Endothelial cell of umbilical vein (primary cell): Measurements from ENCODE around the gene ZDHHC22. TPM values are rescaled to one million over a fixed set of nuclear protein-coding genes. Genes with fewer than 3 reads are reported as not detected.

Source experiments
- BruUV-seq: library from RNA; stranded (reverse); fragments of 400-500 nt; replicated peaks from 2 replicates; lab custom pipeline; 2021; lab: Mats Ljungman, UMichigan
- CTCF ChIA-PET: fragments of 300-600, 350-600 bp; sonication (Branson Sonifier 250); formaldehyde crosslinking; loops from one replicate; lab custom pipeline; 2021; ENCODE audit warnings: antibody characterized with exemption, inconsistent platforms; lab: Charles Lee
- POLR2A ChIA-PET: fragments of 300-600, 350-600 bp; sonication (Branson Sonifier 250); formaldehyde crosslinking; loops from one replicate; lab custom pipeline; 2021; ENCODE audit warnings: antibody characterized with exemption, inconsistent platforms; lab: Charles Lee
- DNase-seq: peaks from one replicate; pipeline ENCODE4 v3.0.0-alpha.2; 2011; ENCODE audit warnings: low read depth, low spot score
- FAIRE-seq: peaks from 2 replicates; lab custom pipeline; 2011; peaks lifted over from hg19 to GRCh38; lab: Jason Lieb, UNC
- H2AFZ ChIP-seq: 2 replicates; pipeline ENCODE4 v1.6.0; 2012; ENCODE audit warnings: low read depth, low read length, control low read depth, inconsistent platforms
- H3K27ac ChIP-seq: 2 replicates; pipeline ENCODE4 v1.5.1; 2011; ENCODE audit warnings: low read depth, mild to moderate bottlenecking, control low read depth, low read length, moderate library complexity; ENCODE audit not compliant: insufficient read depth
- H3K27me3 ChIP-seq, 2 experiments: 2 replicates each; pipeline versions ENCODE4 v1.6.0 to v1.6.1; 2011; ENCODE audit warnings: low read length in 2 of 2, mixed read lengths in 1 of 2; ENCODE audit not compliant: control insufficient read depth in 2 of 2, insufficient read depth in 2 of 2
- H3K36me3 ChIP-seq, 2 experiments: 2 replicates in 1 of 2; 3 replicates in 1 of 2; pipeline ENCODE4 v1.5.1; 2011; ENCODE audit warnings: low read length in 2 of 2, mild to moderate bottlenecking in 1 of 2, moderate library complexity in 1 of 2; ENCODE audit not compliant: control insufficient read depth in 2 of 2, insufficient read depth in 2 of 2; ENCODE audit errors: extremely low read depth in 1 of 2
- H3K4me1 ChIP-seq: 3 replicates; pipeline ENCODE4 v1.5.1; 2011; ENCODE audit warnings: mild to moderate bottlenecking, low read length; ENCODE audit not compliant: control insufficient read depth, insufficient read depth; ENCODE audit errors: extremely low read depth
- H3K4me2 ChIP-seq: 2 replicates; pipeline ENCODE4 v1.6.1; 2011; ENCODE audit warnings: low read length, control low read depth, mixed read lengths; ENCODE audit not compliant: insufficient read depth
- H3K4me3 ChIP-seq, 3 experiments: fragments of 200-600 bp in 1 of 3; sonication (generic), shearing (Covaris generic) in 1 of 3; replicated peaks in 1 of 3; 2 replicates each; pipeline ENCODE4 v1.5.1; 2011 to 2016; ENCODE audit warnings: control low read depth in 3 of 3, low read length in 3 of 3, mild to moderate bottlenecking in 2 of 3, inconsistent platforms in 1 of 3, low read depth in 1 of 3, moderate library complexity in 1 of 3; ENCODE audit not compliant: insufficient read depth in 1 of 3
- H3K79me2 ChIP-seq: 2 replicates; pipeline ENCODE4 v1.6.0; 2012; ENCODE audit warnings: low read length, inconsistent platforms; ENCODE audit not compliant: control insufficient read depth, insufficient read depth
- H3K9ac ChIP-seq: replicated peaks from 2 replicates; pipeline ENCODE3; 2011; ENCODE audit warnings: low read length, control low read depth; ENCODE audit not compliant: insufficient read depth; ENCODE audit errors: extremely low read depth
- H3K9me1 ChIP-seq: replicated peaks from 3 replicates; pipeline ENCODE4 v1.6.0; 2011; ENCODE audit warnings: mild to moderate bottlenecking, low read length; ENCODE audit not compliant: control insufficient read depth, insufficient read depth; ENCODE audit errors: extremely low read depth
- H3K9me3 ChIP-seq: replicated peaks from 2 replicates; pipeline ENCODE4 v1.5.1; 2012; ENCODE audit warnings: low read length, inconsistent platforms; ENCODE audit not compliant: control insufficient read depth, insufficient read depth
- H4K20me1 ChIP-seq: replicated peaks from 2 replicates; pipeline ENCODE3; 2011; ENCODE audit warnings: mild to moderate bottlenecking, low read length; ENCODE audit not compliant: control insufficient read depth, insufficient read depth; ENCODE audit errors: extremely low read depth
- EZH2 ChIP-seq: IDR thresholded peaks from 2 replicates; pipeline ENCODE4 v1.6.1; 2012; ENCODE audit warnings: borderline replicate concordance, low read depth, mild to moderate bottlenecking, moderate library complexity, low read length, inconsistent platforms; ENCODE audit not compliant: severe bottlenecking
- GATA2 ChIP-seq: IDR thresholded peaks from 2 replicates; pipeline ENCODE4 v1.7.0; 2011; ENCODE audit warnings: low read depth, mild to moderate bottlenecking, moderate library complexity, mixed read lengths, low read length; ENCODE audit not compliant: insufficient read length, insufficient read depth
- JUN ChIP-seq: IDR thresholded peaks from 2 replicates; pipeline ENCODE4 v1.6.1; 2011; ENCODE audit warnings: borderline replicate concordance, low read depth; ENCODE audit not compliant: insufficient read length, insufficient read depth
- MAX ChIP-seq: IDR thresholded peaks from 2 replicates; pipeline ENCODE4 v1.6.1; 2011; ENCODE audit not compliant: insufficient read depth, insufficient read length
- MYC ChIP-seq: IDR thresholded peaks from one replicate; pipeline ENCODE4 v1.6.1; 2011; ENCODE audit warnings: mild to moderate bottlenecking, low read depth, low read length
- POLR2A ChIP-seq: IDR thresholded peaks from 2 replicates; pipeline ENCODE4 v1.6.1; 2012; ENCODE audit warnings: low read depth, mild to moderate bottlenecking, control low read depth, low read length
- POLR2AphosphoS5 ChIP-seq: IDR thresholded peaks from 2 replicates; pipeline ENCODE4 v1.6.1; 2012; ENCODE audit warnings: low read depth, mild to moderate bottlenecking, control low read depth, low read length, moderate library complexity; ENCODE audit not compliant: insufficient read depth
- dilution Hi-C: fragments of 300-500 bp; cut with MboI; formaldehyde crosslinking; loops from one replicate; pipeline ENCODE4 v1.15.0; 2019; ENCODE audit warnings: low sequenced_read_pairs; ENCODE audit not compliant: extremely low pct_ligation_motif_present
- intact Hi-C: fragments of 100-400 bp; cut with micrococcal nuclease; formaldehyde crosslinking; loops from one replicate; pipeline ENCODE4 v1.10.0; 2022
- polyA plus RNA-seq, 4 experiments: library from polyadenylated mRNA; depleted of rRNA in 3 of 4; stranded (reverse) in 3 of 4; unstranded in 1 of 4; fragments of >200 nt; gene quantifications; 2 replicates each; pipeline versions ENCODE4 v1.2.1 to v1.2.3, GENCODE V29; 2011 to 2012; ENCODE audit warnings: missing spikeins in 1 of 4
- total RNA-seq: library from RNA; stranded (reverse); gene quantifications from 2 replicates; pipeline ENCODE4 v1.2.3, GENCODE V29; 2021

ZDHHC22 gene
- total and polyA plus RNA-seq, 2 donors (not counting 3 experiments of a cell fraction or from before 2014, with no cell fraction given): 0.03 to 0.24 TPM

- dilution Hi-C loops (no loop called here), intact Hi-C loops (no loop called here)
- ChIA-PET CTCF (no interaction called here), POLR2A (no interaction called here)
- FAIRE-seq (no peak), DNase-seq (no peak)
- Histone ChIP-seq H3K4me2 (no peak overlapping the region), H3K9me1 (no peaks in the 10 kb centered on the region), H3K27ac (no peak overlapping the region), H4K20me1 (no peaks in the 10 kb centered on the region), H3K27me3 (no peaks in the 10 kb centered on the region), H3K9ac (no peak overlapping the region), H3K4me1 (no peaks in the 10 kb centered on the region), H3K79me2 (no peaks in the 10 kb centered on the region), H2AFZ (no peak overlapping the region), H3K9me3 (no peaks in the 10 kb centered on the region), H3K36me3 (no peaks in the 10 kb centered on the region), H3K4me3 (no peak overlapping the region)
- TF ChIP-seq MAX (no peak), GATA2 (no peak), POLR2A (no peak), MYC (no peak), JUN (no peak), POLR2AphosphoS5 (no peak)
- BruUV-seq: no TSS peak
Measured at GRCh38 chr14:77170045-77170444, 28.5 kb upstream of the ZDHHC22 start.

- Histone ChIP-seq H3K9me3 (no peaks in the 10 kb centered on the region), H3K4me1 (no peaks in the 10 kb centered on the region), H4K20me1 (no peaks in the 10 kb centered on the region), H3K9ac (no peak overlapping the region), H3K79me2 (no peaks in the 10 kb centered on the region), H3K27me3 (peaks cover 2 to 3% of the 10 kb centered on the region in 2 experiments), H2AFZ (no peak overlapping the region), H3K4me3 (no peak overlapping the region), H3K4me2 (no peak overlapping the region), H3K27ac (no peak overlapping the region), H3K36me3 (no peaks in the 10 kb centered on the region), H3K9me1 (no peaks in the 10 kb centered on the region)
- dilution Hi-C loops: no loop called here
- BruUV-seq: no TSS peak
- POLR2A ChIA-PET: no interaction called here
- TF ChIP-seq JUN: no peak
- no peak for TF ChIP-seq EZH2
- TF ChIP-seq MYC: no peak
- TF ChIP-seq POLR2A: no peak
- no peak for TF ChIP-seq GATA2
- no peak for TF ChIP-seq MAX
- no peak for TF ChIP-seq POLR2AphosphoS5
- no peak for DNase-seq
- FAIRE-seq: no peak
- intact Hi-C loops: no loop called here
- CTCF ChIA-PET: interaction anchor here (1.0 kb wide), 1 partner anchor 285 kb away, joined by 3 read pairs; no protein-coding TSS in a partner anchor
Measured at GRCh38 chr14:77161011-77161410, 19.4 kb upstream of the ZDHHC22 start.
